Lower leg skin (tissue), 4 donors: Measurements from ENCODE around the gene QRICH1. TPM values are rescaled to one million over a fixed set of nuclear protein-coding genes. Genes with fewer than 3 reads are reported as not detected.

Source experiments
- DNase-seq, 2 donors: peaks; one replicate each; pipeline ENCODE4 v3.0.0-alpha.2; 2019; ENCODE audit warnings: low spot score in 2 of 2
- H3K4me3 ChIP-seq: fragments of 200-600 bp; sonication (generic); 2 replicates; pipeline ENCODE4 v1.5.1; 2017; ENCODE audit warnings: mild to moderate bottlenecking, low read depth; ENCODE audit not compliant: poor library complexity, severe bottlenecking
- POLR2A ChIP-seq, 2 donors: fragments of 450-650 bp; IDR thresholded peaks; one replicate each; pipeline ENCODE4 v1.6.1; 2016 to 2017; ENCODE audit warnings: antibody characterized with exemption in 2 of 2, mild to moderate bottlenecking in 1 of 2, moderate library complexity in 1 of 2
- WGBS, 2 donors: methylation state at CpG; one replicate each; pipeline ENCODE4 v1.1.5; 2018; 5-methylcytosine and 5-hydroxymethylcytosine counted together
- intact Hi-C: fragments of 100-400 bp; cut with DNase I; formaldehyde crosslinking; loops from one replicate; pipeline ENCODE4 v1.15.0; 2023; ENCODE audit warnings: low total_unique reads
- total RNA-seq, 4 donors: library from RNA; depleted of rRNA; stranded (reverse); fragments of >200 nt; gene quantifications; one replicate each; pipeline ENCODE4 v1.1.0, GENCODE V29; 2016
- TF ChIP-seq, protein P1 (sequence below), 3 donors: fragments of 450-650 bp; IDR thresholded peaks; one replicate each; pipeline ENCODE4 v1.5.1; 2016; ENCODE audit warnings: antibody characterized with exemption in 3 of 3, mild to moderate bottlenecking in 3 of 3, moderate library complexity in 2 of 3

The QRICH1 gene
- total RNA-seq, 4 donors from 2014 or later, result 72.4 to 106 (median 84.2) TPM

DNA sequence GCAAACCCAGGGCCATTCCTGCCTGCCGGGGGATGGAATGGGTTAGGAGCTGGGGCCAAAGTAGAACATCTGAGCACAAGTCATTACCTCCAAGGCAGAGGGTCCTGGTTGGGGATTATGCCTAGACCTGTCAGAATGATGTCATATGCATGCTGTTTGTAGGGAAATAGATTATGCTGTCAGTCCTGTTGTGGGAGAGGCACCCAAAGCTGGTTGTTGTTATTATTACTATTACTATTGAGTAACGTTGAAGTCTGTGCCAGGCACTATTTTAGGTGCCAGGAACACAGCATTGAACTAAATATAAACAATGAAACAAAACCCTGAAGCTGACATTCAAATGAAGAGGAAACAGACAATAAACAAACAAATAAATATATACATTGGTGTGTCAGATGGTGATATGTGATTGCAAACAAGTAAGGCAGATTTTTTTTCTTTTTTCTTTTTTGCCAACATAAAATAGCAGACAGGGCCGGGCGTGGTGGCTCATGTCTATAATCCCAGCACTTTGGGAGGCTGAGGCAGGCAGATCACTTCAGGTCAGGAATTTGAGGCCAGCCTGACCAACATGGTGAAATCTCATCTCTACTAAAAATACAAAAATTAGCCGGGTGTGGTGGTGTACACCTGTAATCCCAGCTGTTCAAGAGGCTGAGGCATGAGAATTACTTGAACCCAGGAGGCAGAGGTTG lies 101.9 kb downstream of the QRICH1 start:
- H3K4me3 ChIP-seq, result no peak overlapping the region
- intact Hi-C loops, result no loop called here
- TF ChIP-seq, protein P1, sequence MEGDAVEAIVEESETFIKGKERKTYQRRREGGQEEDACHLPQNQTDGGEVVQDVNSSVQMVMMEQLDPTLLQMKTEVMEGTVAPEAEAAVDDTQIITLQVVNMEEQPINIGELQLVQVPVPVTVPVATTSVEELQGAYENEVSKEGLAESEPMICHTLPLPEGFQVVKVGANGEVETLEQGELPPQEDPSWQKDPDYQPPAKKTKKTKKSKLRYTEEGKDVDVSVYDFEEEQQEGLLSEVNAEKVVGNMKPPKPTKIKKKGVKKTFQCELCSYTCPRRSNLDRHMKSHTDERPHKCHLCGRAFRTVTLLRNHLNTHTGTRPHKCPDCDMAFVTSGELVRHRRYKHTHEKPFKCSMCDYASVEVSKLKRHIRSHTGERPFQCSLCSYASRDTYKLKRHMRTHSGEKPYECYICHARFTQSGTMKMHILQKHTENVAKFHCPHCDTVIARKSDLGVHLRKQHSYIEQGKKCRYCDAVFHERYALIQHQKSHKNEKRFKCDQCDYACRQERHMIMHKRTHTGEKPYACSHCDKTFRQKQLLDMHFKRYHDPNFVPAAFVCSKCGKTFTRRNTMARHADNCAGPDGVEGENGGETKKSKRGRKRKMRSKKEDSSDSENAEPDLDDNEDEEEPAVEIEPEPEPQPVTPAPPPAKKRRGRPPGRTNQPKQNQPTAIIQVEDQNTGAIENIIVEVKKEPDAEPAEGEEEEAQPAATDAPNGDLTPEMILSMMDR (IDR thresholded peaks at IDR 0.05), result no peak
- no peak for TF ChIP-seq POLR2A (IDR thresholded peaks at IDR 0.05)
- WGBS, 2 donors, result 58 to 65% methylated on average over 5 of the region's 5 CpGs
- DNase-seq, result no peak

DNA sequence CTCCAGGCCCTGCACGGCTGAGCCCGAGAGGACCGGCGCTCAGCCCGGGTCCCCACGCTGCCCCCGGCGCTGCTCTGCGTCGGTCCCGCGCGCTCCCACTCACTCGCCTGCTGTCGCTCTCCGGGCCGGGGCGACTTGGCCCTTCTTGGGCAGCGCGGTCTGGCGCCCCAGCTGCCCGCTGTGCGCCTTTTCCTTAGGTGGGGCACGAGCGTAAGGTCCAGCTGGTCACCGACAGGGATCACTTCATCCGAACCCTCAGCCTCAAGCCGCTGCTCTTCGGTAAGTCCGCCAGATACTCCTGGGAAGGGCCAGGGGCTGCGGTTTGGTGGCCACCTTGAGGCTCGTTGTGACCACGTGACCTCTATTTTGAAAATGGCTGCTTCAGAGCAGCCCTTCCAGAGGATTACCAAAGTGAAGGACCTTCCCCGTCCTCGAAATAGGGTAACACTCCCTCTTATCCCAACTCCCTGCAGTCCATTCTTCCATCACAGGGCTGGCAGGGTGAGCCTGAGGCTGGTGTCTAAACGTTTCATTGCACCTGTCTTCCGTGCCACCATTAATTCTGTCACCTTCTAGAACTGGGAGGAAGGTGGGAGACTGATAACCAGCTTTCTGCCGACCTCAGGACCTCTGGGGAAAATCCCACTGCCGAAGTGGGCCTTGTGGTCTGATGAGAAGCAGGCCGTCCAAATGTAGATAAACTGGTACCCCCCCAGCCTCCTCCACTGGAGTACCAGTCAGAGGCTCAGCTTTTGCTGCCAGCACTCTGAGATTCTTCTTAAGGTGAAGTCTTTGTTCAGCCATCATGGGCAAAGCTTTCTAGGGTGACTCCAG lies 103.0 kb downstream of the QRICH1 start:
- peak overlapping the region; percentile 61 for H3K4me3 ChIP-seq
- intact Hi-C loops, result no loop called here
- no peak for DNase-seq
- 14 to 23% methylated on average over 22 to 36 of the region's 40 CpGs for WGBS, 2 donors
- TF ChIP-seq, protein P1 (IDR thresholded peaks at IDR 0.05), result no peak
- TF ChIP-seq POLR2A (IDR thresholded peaks at IDR 0.05), result no peak

DNA sequence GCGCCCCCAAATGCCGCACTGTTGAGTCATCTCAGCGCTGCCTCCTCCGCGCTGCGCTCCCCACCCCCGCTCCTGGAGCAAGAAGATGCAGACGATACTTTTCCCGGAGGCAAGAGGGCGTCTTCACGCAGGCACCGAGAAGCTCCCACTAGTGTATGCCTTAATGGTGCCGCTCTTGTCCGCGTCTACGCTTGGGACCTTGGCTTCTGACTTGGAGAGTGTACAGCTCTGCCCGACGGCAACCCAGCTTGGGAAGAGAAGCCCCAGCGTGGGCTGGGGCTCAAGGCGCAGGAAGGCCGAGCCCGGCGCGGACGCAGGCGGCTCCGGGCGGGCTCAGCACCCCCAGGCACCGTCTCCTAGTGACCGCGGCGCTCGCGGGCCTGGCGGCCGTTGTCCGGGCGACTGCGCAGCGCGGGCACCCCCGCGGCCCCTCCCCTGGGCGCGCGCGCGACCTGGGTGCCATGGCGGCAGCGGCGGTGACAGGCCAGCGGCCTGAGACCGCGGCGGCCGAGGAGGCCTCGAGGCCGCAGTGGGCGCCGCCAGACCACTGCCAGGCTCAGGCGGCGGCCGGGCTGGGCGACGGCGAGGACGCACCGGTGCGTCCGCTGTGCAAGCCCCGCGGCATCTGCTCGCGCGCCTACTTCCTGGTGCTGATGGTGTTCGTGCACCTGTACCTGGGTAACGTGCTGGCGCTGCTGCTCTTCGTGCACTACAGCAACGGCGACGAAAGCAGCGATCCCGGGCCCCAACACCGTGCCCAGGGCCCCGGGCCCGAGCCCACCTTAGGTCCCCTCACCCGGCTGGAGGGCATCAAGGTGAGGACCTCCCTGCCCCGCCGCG lies 103.9 kb downstream of the QRICH1 start, which contains the start of gene P4HTM:
Gene P4HTM, plus strand, starts transcription at position 446 of the 840 bp plus-strand sequence. Its CDS starts 16 bp downstream, at position 462.
- peak within 1 kb of the TSS; percentile 61 for H3K4me3 ChIP-seq
- TF ChIP-seq, protein P1 (IDR thresholded peaks at IDR 0.05), result no peak
- no peak for TF ChIP-seq POLR2A (IDR thresholded peaks at IDR 0.05)
- peak; percentile 84 to 97 for DNase-seq
- intact Hi-C loops, result loop anchor here (10.0 kb wide), 2 partner anchors 175 to 465 kb away; partner anchors contain the start of gene CCDC71
- 0% methylated on average over 23 to 34 of the region's 91 CpGs for WGBS, 2 donors

DNA sequence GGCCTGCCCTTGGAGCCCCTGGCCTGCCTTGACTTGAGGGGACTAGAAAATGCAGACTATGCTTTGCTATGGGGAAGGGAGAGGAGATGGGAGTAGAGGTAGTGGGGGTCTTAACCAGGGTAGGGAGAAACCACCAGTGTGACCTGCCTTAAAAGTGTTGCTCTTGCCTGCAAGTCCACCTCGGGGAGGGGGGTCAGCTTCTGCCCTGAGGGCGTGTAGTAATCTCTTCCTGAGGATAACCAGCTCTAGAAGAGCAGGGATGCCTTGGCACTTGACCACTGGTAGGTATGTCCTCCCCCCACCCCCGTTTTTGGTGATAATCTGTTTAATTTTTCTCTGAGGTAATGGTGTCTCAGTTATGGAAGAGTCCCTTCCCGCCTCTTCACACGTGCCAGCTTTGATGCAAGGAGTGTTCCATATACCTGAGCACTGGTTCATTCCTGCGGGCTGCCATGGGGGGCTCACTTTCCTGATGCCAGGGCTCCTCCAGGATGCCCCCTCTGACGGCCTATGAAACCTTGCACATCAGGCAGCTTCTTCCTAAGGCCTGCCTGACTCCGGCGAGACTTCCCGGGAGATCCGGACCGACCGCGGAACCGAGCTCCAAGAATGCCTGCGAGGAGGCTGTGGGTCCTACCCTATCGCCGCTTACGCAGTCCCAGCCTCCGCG lies 104.6 kb downstream of the QRICH1 start:
- intact Hi-C loops, result loop anchor here (10.0 kb wide), 2 partner anchors 176 to 466 kb away; partner anchors contain the start of gene CCDC71
- H3K4me3 ChIP-seq, result peak overlapping the region; percentile 61
- WGBS, 2 donors, result 5 to 9% methylated on average over 21 of the region's 21 CpGs
- no peak for TF ChIP-seq POLR2A (IDR thresholded peaks at IDR 0.05)
- DNase-seq, result no peak

- TF ChIP-seq, protein P1 (IDR thresholded peaks at IDR 0.05), result no peak
- TF ChIP-seq POLR2A (IDR thresholded peaks at IDR 0.05), result no peak
- DNase-seq, result no peak
- 87 to 89% methylated on average over 7 of the region's 7 CpGs for WGBS, 2 donors
- intact Hi-C loops, result loop anchor here (10.0 kb wide), 2 partner anchors 179 to 469 kb away; partner anchors contain the start of gene CCDC71
- no peak overlapping the region for H3K4me3 ChIP-seq
Observed at GRCh38 chr3:48985831-48986376, 108.0 kb downstream of the QRICH1 start.
